Testis (tissue), 2 donors: ENCODE results near the gene IRF2BPL.

Experiments used
- POLR2A ChIP-seq: fragments of 450-650 bp; IDR thresholded peaks from one replicate; pipeline ENCODE4 v1.6.1; 2017; ENCODE audit warnings: antibody characterized with exemption, mild to moderate bottlenecking, moderate library complexity
- TF ChIP-seq, protein P1 (sequence below), 3 experiments: fragments of 450-650 bp in 2 of 3; fragments of 200-600 bp in 1 of 3; sonication (generic) in 1 of 3; IDR thresholded peaks; one replicate each; pipeline ENCODE4 v1.5.1; 2016 to 2019; ENCODE audit warnings: antibody characterized with exemption in 3 of 3, mild to moderate bottlenecking in 2 of 3, moderate library complexity in 1 of 3

DNA sequence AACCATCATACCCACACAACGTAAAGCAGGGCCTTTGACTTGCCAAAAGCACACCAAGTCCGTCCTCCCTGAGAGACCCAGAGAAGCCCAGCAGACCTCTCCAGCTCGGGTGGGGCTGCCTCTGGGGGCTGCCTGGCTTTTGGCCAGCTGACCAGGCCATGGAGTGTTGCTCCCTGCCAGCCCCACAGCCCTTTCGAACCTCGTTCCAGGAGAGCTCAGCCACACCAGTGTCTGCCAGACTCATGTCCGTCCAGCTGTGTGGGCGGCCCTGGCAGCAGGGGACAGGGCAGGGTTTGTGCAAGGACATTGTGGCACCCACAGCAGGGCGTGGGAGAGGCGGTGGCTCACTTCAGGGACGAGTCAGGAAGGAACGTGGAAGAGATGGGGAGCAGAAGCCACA is 22.6 kb upstream of the IRF2BPL start:
- TF ChIP-seq, protein P1, sequence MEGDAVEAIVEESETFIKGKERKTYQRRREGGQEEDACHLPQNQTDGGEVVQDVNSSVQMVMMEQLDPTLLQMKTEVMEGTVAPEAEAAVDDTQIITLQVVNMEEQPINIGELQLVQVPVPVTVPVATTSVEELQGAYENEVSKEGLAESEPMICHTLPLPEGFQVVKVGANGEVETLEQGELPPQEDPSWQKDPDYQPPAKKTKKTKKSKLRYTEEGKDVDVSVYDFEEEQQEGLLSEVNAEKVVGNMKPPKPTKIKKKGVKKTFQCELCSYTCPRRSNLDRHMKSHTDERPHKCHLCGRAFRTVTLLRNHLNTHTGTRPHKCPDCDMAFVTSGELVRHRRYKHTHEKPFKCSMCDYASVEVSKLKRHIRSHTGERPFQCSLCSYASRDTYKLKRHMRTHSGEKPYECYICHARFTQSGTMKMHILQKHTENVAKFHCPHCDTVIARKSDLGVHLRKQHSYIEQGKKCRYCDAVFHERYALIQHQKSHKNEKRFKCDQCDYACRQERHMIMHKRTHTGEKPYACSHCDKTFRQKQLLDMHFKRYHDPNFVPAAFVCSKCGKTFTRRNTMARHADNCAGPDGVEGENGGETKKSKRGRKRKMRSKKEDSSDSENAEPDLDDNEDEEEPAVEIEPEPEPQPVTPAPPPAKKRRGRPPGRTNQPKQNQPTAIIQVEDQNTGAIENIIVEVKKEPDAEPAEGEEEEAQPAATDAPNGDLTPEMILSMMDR (IDR thresholded peaks at IDR 0.05): no peak
- TF ChIP-seq POLR2A: no peak
